Activated T-cell treated with anti-CD3 and anti-CD28 coated beads for 24 hours (primary cell): Measurements from ENCODE around the gene NTRK2.
"Not testable (repeated sequence)": the region's sequence is repeated elsewhere in the genome, so short reads cannot be mapped to it uniquely, and the experiment has no call there.

ENCODE experiments used
- DNase-seq: peaks from one replicate; pipeline ENCODE4 v3.0.0-alpha.2; 2020; ENCODE audit warnings: low read depth

The NTRK2 gene

GRCh38 chr9:84893419-84894128, 224.0 kb downstream of the NTRK2 start:
- DNase-seq = no peak

- DNase-seq = no peak
Observed at GRCh38 chr9:84894859-84895258, 225.3 kb downstream of the NTRK2 start.

- DNase-seq = no peak
Observed at GRCh38 chr9:84897362-84898094, 228.0 kb downstream of the NTRK2 start.

GRCh38 chr9:84898188-84898587, 228.7 kb downstream of the NTRK2 start:
- no peak for DNase-seq

DNA sequence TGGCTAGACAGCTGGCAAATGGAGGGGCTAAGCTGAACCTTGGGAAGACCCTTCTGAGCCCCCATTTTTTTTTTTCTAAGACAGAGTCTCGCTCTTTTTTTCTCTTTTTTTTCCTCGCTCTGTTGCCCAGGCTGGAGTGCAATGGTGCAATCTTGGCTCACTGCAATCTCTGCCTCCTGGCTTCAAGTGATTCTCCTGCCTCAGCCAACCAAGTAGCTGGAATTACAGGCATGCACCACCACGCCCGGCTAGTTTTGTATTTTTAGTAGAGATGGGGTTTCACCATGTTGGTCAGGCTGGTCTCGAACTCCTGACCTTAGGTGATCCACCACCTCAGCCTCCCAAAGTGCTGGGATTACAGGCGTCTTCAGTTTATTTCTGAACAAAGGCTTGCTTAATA, 229.1 kb downstream of the NTRK2 start:
- DNase-seq = not testable (repeated sequence)

GRCh38 chr9:84899326-84899725, 229.8 kb downstream of the NTRK2 start:
- DNase-seq = no peak

DNA sequence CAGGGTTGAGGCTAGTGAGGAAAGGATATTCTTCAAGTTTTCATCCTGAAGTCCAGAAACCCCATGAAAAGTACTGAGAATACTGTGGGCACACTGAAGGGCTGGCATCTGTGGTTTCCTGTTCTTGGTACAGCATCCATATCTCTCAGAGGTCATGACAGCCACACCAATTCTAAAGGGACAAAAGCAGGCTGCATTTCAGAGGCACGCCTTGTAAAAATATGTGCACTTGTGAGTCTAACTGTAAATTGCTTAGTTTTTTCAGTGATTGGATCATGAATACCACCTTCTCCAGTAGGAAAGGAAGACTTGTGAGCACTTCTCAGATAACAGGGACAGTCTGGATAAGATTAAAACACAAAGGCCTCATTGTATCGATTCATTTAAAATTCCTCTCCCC, 230.9 kb downstream of the NTRK2 start:
- no peak for DNase-seq

- no peak for DNase-seq
Observed at GRCh38 chr9:84903963-84904362, 234.4 kb downstream of the NTRK2 start.

- no peak for DNase-seq
Observed at GRCh38 chr9:84916769-84917168, 247.2 kb downstream of the NTRK2 start.

DNA sequence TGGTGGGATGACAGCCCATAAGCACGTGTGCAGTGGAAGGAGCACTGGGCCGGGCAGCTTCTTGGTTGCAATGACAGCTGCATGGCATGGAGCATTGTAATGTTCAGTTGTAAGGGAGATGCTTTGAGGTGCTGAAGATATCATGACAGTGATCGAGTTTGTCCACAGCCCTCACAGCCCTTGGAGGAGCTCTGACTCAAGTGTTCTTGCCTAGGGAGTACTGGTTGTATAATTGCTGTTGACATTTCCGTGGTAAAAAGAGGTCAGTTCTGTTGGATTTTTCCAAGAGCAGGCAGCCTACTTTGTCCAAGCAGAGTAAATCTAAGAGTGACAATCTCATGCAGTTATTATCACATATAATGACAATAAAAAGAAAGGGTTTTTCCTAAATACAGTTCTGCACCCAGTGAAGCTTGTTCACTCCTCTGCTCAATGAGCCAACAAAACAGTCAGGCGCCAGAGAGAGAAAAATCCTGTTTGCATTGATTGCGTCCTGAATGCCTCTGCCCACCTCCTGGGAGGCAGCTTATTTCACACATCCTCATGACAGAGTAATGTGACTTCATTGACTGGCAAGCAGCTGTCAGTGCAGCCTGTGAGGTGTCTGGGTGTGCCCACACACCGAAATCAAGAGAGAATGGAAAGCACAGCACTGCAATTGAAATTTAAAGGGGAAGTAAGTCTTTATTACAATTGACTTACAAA, 248.0 kb downstream of the NTRK2 start:
- no peak for DNase-seq

DNA sequence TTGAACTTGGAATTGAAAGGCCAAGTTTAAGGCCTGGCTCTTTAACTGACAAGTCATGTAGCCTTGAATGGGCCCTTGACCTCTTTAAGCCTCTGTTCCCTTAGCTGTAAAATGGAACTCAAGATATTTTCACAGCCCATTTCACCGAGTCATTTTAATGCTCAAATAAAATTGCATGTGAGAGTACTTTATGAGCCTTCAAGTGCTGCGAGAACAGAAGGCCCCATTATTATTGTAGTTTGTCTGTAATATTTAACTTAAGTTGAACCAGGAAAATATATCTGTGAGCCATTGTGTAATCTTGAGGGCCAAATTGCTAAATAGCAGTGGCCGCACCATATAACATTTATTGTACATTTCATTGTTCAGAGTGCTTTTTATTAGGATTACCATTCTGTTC, 249.9 kb downstream of the NTRK2 start:
- DNase-seq = no peak

- DNase-seq = no peak
Observed at GRCh38 chr9:84921175-84921574, 251.6 kb downstream of the NTRK2 start.

DNA sequence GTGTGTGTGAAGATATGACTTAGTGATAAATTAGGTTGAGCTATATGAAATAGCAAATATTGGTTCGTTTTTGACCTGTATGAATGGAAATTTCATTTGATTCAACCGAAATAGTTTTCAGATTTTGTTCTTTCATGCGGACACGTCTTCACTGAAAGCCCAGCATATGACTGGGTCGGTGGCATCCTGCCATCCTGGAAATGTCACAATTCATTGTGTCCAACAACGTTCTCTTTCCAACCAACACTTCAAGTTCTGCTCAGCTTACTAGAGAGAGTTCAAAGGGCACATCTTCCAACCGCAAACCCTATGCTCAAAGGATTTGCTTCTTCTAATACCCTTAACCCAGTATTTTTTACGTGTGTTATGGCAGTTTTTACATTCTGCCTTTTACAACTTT, 252.5 kb downstream of the NTRK2 start:
- no peak for DNase-seq

GRCh38 chr9:84924266-84924665, 254.7 kb downstream of the NTRK2 start:
- no peak for DNase-seq

- DNase-seq = no peak
Observed at GRCh38 chr9:84925225-84925872, 255.8 kb downstream of the NTRK2 start.

- no peak for DNase-seq
Observed at GRCh38 chr9:84926793-84927192, 257.3 kb downstream of the NTRK2 start.

DNA sequence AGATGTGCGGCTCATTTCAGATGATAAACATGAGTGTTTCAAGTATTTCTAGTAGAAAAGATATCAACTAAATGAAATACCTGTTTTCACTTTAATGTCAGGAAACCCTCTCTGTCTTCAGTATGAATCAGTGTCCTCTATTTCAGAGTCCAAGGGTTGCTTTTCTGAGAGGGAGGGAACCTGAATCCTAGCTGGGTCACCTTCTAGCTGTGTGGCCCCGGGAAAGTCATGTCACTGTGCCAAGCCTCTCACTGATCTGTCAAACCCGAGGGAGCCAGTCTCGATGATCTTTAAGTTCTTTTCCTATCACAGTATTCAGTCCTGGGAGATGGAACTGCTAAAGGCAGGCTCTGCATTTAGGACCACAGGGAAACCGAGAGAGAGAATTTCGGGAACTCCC, 258.9 kb downstream of the NTRK2 start:
- no peak for DNase-seq

DNA sequence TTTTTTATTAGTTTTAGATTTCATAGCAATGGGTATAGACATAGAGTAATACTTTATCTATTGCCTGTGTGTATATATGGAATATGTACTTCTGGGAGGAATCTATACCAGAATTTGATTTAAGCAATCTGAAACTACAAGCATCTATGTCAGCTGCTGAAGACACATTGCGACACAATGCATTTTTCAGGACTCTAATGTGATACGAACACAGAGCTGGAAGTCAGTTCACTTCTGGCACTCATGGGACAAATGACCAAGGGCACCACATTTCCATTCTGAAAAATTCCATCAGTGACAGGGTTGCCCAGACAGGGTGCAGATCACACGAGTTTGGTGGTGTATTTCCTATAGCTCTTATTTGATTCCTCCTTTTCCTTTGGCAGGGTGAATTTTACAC, 259.5 kb downstream of the NTRK2 start:
- no peak for DNase-seq

DNA sequence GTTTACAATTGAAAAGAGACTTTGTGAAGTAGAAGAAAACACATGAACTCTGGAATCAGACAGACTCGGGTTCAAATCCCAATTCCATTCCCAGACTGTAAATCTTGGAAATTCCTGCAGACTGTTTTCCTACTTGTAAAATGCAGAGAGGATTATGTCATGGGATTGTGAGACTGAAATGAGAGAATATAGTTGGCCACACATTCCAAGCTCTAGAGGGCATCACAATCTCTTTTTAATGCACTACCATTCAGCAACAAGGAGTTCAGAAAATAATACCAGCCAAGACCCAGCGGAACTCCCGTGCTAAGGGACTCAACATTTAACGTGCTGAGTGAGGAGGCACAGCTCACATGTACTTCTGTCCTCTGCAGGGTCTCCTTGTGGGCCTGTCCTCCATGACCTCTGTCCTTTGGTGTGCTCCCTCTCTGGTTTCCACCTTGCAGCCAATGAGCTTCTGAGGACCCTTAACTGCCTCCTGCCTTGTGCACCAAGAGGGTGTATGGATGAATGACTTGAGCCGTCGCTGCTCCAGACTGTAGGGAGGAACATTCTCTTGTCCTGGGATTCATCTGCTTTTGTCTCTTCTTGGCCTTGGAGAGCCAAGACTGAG, 263.5 kb downstream of the NTRK2 start:
- no peak for DNase-seq

DNA sequence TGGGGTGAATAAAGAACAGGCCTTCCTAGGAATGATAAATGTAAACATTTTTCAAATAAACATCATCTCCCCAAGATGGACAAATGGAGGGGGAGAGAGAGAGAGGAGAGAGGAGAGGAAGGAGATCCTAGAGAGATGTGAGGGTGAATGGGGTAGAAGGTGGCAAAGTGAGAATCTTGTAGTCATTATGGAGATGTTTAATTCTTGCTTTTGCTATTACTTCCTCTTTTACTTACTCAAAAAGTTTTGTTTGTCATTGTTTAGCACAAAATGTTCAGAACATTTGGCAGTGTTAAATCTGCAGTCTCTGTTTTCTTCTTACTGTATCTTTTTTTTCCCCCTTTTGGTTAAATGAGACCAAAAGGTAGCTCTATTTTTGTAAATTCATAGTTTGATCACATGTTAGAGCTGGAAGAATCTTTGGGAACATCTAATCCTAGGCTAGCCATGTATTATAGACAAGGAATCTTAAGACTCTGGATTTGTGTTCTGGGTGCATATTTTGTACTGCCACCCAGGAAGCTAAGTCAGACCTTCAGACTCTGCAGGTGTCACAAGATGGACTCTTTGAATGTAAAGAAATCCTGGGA, 266.1 kb downstream of the NTRK2 start:
- no peak for DNase-seq

- no peak for DNase-seq
Observed at GRCh38 chr9:84937180-84937579, 267.7 kb downstream of the NTRK2 start.

GRCh38 chr9:84937581-84937980, 268.1 kb downstream of the NTRK2 start:
- no peak for DNase-seq
